ENCODE measurements around the gene GEN1. TPM values are rescaled to one million over a fixed set of nuclear protein-coding genes. Genes with fewer than 3 reads are reported as not detected.

Gene GEN1
- total and polyA plus RNA-seq, 2 of the 13 experiments (the other 11 are each of a cell fraction or from before 2014, with no cell fraction given): 9.9 to 27.1 TPM

DNA sequence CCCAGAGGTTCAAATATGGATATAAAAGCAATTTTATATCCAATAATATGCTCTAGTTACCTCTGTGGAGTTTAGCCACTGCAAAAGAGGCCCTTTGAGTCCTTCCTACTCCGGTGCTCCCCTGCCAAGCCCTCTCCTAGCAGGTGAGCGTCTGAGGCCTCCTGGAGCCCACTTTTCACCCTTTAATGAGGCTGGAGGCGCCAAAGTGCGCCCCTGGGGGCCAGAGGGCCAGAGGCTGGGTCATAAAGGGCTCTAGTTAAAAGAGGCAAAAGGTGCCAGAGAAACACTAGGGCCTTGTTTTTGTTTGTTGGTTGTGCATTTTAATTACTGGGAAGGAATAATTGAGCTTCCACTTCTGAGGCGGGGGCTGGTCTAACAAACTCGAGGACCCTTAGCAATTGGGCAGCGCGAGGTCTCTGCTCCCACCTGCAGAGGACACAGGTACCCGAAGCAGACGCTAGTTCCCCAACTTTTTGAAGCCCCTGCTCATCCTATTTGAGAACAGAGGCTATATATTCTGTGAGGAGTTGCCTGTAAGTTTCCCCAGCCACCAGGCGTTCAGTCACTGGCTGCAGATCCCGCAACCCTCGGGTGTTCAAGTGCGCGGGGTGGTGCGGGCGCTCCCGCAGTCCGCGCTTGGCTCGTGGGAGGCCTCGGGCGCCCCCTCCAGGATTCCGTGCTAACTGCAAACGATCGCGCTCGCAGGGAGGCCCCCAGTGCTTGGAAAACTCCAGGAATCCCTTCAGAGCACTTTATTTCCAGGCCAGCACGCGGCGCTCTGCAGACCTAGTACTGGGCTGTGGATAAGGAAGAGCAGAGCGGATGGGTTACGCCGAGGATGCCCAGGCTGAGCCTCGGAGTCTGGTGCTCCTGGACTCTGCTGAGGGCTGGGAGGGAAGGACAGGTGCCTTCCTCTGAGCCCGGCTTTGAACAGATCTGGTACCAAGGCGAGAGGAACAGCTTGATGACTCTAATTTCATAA, 76.4 kb downstream of the GEN1 start (continued):
- TF ChIP-seq, protein P1, sequence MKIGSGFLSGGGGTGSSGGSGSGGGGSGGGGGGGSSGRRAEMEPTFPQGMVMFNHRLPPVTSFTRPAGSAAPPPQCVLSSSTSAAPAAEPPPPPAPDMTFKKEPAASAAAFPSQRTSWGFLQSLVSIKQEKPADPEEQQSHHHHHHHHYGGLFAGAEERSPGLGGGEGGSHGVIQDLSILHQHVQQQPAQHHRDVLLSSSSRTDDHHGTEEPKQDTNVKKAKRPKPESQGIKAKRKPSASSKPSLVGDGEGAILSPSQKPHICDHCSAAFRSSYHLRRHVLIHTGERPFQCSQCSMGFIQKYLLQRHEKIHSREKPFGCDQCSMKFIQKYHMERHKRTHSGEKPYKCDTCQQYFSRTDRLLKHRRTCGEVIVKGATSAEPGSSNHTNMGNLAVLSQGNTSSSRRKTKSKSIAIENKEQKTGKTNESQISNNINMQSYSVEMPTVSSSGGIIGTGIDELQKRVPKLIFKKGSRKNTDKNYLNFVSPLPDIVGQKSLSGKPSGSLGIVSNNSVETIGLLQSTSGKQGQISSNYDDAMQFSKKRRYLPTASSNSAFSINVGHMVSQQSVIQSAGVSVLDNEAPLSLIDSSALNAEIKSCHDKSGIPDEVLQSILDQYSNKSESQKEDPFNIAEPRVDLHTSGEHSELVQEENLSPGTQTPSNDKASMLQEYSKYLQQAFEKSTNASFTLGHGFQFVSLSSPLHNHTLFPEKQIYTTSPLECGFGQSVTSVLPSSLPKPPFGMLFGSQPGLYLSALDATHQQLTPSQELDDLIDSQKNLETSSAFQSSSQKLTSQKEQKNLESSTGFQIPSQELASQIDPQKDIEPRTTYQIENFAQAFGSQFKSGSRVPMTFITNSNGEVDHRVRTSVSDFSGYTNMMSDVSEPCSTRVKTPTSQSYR (CRISPR knock-in tag; IDR thresholded peaks at IDR 0.05; ENCODE audit: borderline replicate concordance): no peak
- TF ChIP-seq THAP11 (CRISPR knock-in tag; IDR thresholded peaks at IDR 0.05): peak; percentile 47; the same call in 1 of the 2 replicates
- peak; percentile 61; the same call in 1 of the 2 replicates for TF ChIP-seq MTF2 (CRISPR knock-in tag; IDR thresholded peaks at IDR 0.05; ENCODE audit: borderline replicate concordance)
- no peak for TF ChIP-seq RARG (CRISPR knock-in tag; IDR thresholded peaks at IDR 0.05; ENCODE audit: low read depth)
- TF ChIP-seq SOX5 (CRISPR knock-in tag; IDR thresholded peaks at IDR 0.05; ENCODE audit: borderline replicate concordance): peak; percentile 53; the same call in 1 of the 2 replicates
- TF ChIP-seq ZNF615 (CRISPR knock-in tag; IDR thresholded peaks at IDR 0.05; ENCODE audit: borderline replicate concordance): no peak
- TF ChIP-seq ZNF274 (CRISPR knock-in tag; IDR thresholded peaks at IDR 0.05): 0 out of 2 replicates have a peak, but pooled peaks have one; percentile 42
- no peak for TF ChIP-seq SAFB2 (CRISPR knock-in tag; IDR thresholded peaks at IDR 0.05; ENCODE audit: borderline replicate concordance, low read depth)
- no peak for TF ChIP-seq ZNF143 (CRISPR knock-in tag; IDR thresholded peaks at IDR 0.05)
- TF ChIP-seq ZNF567 (CRISPR knock-in tag; IDR thresholded peaks at IDR 0.05; ENCODE audit: borderline replicate concordance): peak; percentile 75; the same call in 1 of the 2 replicates
- peak; percentile 76; the same call in 1 of the 2 replicates for TF ChIP-seq EED (CRISPR knock-in tag; IDR thresholded peaks at IDR 0.05)
- TF ChIP-seq, protein P2, sequence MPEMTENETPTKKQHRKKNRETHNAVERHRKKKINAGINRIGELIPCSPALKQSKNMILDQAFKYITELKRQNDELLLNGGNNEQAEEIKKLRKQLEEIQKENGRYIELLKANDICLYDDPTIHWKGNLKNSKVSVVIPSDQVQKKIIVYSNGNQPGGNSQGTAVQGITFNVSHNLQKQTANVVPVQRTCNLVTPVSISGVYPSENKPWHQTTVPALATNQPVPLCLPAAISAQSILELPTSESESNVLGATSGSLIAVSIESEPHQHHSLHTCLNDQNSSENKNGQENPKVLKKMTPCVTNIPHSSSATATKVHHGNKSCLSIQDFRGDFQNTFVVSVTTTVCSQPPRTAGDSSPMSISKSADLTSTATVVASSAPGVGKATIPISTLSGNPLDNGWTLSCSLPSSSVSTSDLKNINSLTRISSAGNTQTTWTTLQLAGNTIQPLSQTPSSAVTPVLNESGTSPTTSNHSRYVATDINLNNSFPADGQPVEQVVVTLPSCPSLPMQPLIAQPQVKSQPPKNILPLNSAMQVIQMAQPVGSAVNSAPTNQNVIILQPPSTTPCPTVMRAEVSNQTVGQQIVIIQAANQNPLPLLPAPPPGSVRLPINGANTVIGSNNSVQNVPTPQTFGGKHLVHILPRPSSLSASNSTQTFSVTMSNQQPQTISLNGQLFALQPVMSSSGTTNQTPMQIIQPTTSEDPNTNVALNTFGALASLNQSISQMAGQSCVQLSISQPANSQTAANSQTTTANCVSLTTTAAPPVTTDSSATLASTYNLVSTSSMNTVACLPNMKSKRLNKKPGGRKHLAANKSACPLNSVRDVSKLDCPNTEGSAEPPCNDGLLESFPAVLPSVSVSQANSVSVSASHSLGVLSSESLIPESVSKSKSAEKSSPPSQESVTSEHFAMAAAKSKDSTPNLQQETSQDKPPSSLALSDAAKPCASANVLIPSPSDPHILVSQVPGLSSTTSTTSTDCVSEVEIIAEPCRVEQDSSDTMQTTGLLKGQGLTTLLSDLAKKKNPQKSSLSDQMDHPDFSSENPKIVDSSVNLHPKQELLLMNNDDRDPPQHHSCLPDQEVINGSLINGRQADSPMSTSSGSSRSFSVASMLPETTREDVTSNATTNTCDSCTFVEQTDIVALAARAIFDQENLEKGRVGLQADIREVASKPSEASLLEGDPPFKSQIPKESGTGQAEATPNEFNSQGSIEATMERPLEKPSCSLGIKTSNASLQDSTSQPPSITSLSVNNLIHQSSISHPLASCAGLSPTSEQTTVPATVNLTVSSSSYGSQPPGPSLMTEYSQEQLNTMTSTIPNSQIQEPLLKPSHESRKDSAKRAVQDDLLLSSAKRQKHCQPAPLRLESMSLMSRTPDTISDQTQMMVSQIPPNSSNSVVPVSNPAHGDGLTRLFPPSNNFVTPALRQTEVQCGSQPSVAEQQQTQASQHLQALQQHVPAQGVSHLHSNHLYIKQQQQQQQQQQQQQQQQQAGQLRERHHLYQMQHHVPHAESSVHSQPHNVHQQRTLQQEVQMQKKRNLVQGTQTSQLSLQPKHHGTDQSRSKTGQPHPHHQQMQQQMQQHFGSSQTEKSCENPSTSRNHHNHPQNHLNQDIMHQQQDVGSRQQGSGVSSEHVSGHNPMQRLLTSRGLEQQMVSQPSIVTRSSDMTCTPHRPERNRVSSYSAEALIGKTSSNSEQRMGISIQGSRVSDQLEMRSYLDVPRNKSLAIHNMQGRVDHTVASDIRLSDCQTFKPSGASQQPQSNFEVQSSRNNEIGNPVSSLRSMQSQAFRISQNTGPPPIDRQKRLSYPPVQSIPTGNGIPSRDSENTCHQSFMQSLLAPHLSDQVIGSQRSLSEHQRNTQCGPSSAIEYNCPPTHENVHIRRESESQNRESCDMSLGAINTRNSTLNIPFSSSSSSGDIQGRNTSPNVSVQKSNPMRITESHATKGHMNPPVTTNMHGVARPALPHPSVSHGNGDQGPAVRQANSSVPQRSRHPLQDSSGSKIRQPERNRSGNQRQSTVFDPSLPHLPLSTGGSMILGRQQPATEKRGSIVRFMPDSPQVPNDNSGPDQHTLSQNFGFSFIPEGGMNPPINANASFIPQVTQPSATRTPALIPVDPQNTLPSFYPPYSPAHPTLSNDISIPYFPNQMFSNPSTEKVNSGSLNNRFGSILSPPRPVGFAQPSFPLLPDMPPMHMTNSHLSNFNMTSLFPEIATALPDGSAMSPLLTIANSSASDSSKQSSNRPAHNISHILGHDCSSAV (CRISPR knock-in tag; IDR thresholded peaks at IDR 0.05; ENCODE audit: borderline replicate concordance): no peak
- TF ChIP-seq ELF3 (CRISPR knock-in tag; IDR thresholded peaks at IDR 0.05): peak; percentile 71; the same call in 1 of the 2 replicates
- TF ChIP-seq, protein P3, sequence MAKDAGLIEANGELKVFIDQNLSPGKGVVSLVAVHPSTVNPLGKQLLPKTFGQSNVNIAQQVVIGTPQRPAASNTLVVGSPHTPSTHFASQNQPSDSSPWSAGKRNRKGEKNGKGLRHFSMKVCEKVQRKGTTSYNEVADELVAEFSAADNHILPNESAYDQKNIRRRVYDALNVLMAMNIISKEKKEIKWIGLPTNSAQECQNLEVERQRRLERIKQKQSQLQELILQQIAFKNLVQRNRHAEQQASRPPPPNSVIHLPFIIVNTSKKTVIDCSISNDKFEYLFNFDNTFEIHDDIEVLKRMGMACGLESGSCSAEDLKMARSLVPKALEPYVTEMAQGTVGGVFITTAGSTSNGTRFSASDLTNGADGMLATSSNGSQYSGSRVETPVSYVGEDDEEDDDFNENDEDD (CRISPR knock-in tag; IDR thresholded peaks at IDR 0.05; ENCODE audit: borderline replicate concordance): peak; percentile 38; the same call in 1 of the 2 replicates

Measured in HepG2 (cell line).